OCI-LY7 (cell line): Measurements from ENCODE around the gene CCDC9. TPM values are rescaled to one million over a fixed set of nuclear protein-coding genes. Genes with fewer than 3 reads are reported as not detected.

ENCODE experiments used
- BruUV-seq: library from RNA; stranded (reverse); fragments of 400-500 nt; replicated peaks from 2 replicates; lab custom pipeline; 2021; lab: Mats Ljungman, UMichigan
- CTCF ChIA-PET: fragments of 300-600 bp; sonication (Branson Sonifier 250); formaldehyde crosslinking; loops from one replicate; lab custom pipeline; 2022; ENCODE audit warnings: antibody characterized with exemption; ENCODE audit not compliant: unreplicated experiment; lab: Charles Lee
- POLR2A ChIA-PET: fragments of 300-600 bp; sonication (Branson Sonifier 250); formaldehyde crosslinking; loops from one replicate; lab custom pipeline; 2022; ENCODE audit warnings: antibody characterized with exemption; lab: Charles Lee
- DNase-seq: peaks from one replicate; pipeline ENCODE4 v3.0.0-alpha.2; 2015; ENCODE audit warnings: low spot score
- H2AFZ ChIP-seq: fragments of 200-600 bp; sonication (generic), shearing (Covaris generic); 2 replicates; pipeline ENCODE4 v1.6.1; 2014; ENCODE audit warnings: mild to moderate bottlenecking, antibody characterized with exemption, low read length, moderate library complexity
- H3K27ac ChIP-seq: fragments of 200-600 bp; sonication (generic); 2 replicates; pipeline ENCODE4 v1.5.1; 2014; ENCODE audit warnings: mixed run types, low read depth, mild to moderate bottlenecking, moderate library complexity, low read length, inconsistent platforms; ENCODE audit not compliant: poor library complexity, severe bottlenecking
- H3K36me3 ChIP-seq: fragments of 200-600 bp; sonication (generic); 2 replicates; pipeline ENCODE4 v1.6.1; 2014; ENCODE audit warnings: mild to moderate bottlenecking, antibody characterized with exemption, low read length, moderate library complexity, mixed read lengths; ENCODE audit not compliant: insufficient read depth
- H3K4me1 ChIP-seq: fragments of 200-600 bp; sonication (generic); 2 replicates; pipeline ENCODE4 v1.5.1; 2014; ENCODE audit warnings: mild to moderate bottlenecking, low read length; ENCODE audit not compliant: insufficient read depth, poor library complexity, severe bottlenecking
- H3K4me2 ChIP-seq: fragments of 200-600 bp; sonication (generic); 2 replicates; pipeline ENCODE4 v1.6.1; 2014; ENCODE audit warnings: mild to moderate bottlenecking, low read length
- H3K4me3 ChIP-seq: fragments of 200-600 bp; sonication (generic); 2 replicates; pipeline ENCODE4 v1.5.1; 2014; ENCODE audit warnings: mild to moderate bottlenecking, low read depth, low read length; ENCODE audit not compliant: poor library complexity, severe bottlenecking
- H3K79me2 ChIP-seq: fragments of 200-600 bp; sonication (generic); 2 replicates; pipeline ENCODE4 v1.6.1; 2016; ENCODE audit warnings: low read depth, mild to moderate bottlenecking, low read length, moderate library complexity, mixed read lengths; ENCODE audit not compliant: insufficient read depth
- H3K9me2 ChIP-seq: fragments of 200-600 bp; sonication (generic); 2 replicates; pipeline ENCODE4 v1.6.1; 2016; ENCODE audit warnings: mild to moderate bottlenecking, low read length, mixed read lengths; ENCODE audit not compliant: insufficient read depth
- H3K9me3 ChIP-seq: fragments of 200-600 bp; sonication (generic); 2 replicates; pipeline ENCODE4 v1.6.1; 2014; ENCODE audit warnings: mild to moderate bottlenecking, mixed run types, low read length, mixed read lengths
- H4K20me1 ChIP-seq: fragments of 200-600 bp; sonication (generic); 2 replicates; pipeline ENCODE4 v1.6.1; 2014; ENCODE audit warnings: mild to moderate bottlenecking, antibody characterized with exemption, low read length, moderate library complexity, mixed read lengths; ENCODE audit not compliant: insufficient read depth
- EZH2phosphoT487 ChIP-seq: fragments of 200-600 bp; sonication (generic); IDR thresholded peaks from 2 replicates; pipeline ENCODE4 v1.6.1; 2018; ENCODE audit warnings: low read depth, borderline replicate concordance, mild to moderate bottlenecking, mixed run types, antibody characterized with exemption, low read length, moderate library complexity, mixed read lengths
- intact Hi-C: fragments of 100-400 bp; cut with micrococcal nuclease; formaldehyde crosslinking; loops from one replicate; pipeline ENCODE4 v1.10.0; 2022; ENCODE audit not compliant: unreplicated experiment
- total RNA-seq, 2 experiments: library from RNA; depleted of rRNA in 1 of 2; stranded (reverse); fragments of >200 nt in 1 of 2; shearing (Covaris generic) in 1 of 2; gene quantifications; 2 replicates each; pipeline ENCODE4 v1.2.3, GENCODE V29; 2014 to 2022
- TF ChIP-seq, protein P1 (sequence below): fragments of 200-600 bp; sonication (generic); conservative IDR thresholded peaks from 2 replicates; pipeline ENCODE4 v1.5.1; 2014; ENCODE audit warnings: mild to moderate bottlenecking, antibody characterized with exemption, low read length, moderate library complexity, mixed read lengths

Gene CCDC9
- total RNA-seq, 2 experiments from 2014 or later, result 7.9 to 19.7 TPM

DNA sequence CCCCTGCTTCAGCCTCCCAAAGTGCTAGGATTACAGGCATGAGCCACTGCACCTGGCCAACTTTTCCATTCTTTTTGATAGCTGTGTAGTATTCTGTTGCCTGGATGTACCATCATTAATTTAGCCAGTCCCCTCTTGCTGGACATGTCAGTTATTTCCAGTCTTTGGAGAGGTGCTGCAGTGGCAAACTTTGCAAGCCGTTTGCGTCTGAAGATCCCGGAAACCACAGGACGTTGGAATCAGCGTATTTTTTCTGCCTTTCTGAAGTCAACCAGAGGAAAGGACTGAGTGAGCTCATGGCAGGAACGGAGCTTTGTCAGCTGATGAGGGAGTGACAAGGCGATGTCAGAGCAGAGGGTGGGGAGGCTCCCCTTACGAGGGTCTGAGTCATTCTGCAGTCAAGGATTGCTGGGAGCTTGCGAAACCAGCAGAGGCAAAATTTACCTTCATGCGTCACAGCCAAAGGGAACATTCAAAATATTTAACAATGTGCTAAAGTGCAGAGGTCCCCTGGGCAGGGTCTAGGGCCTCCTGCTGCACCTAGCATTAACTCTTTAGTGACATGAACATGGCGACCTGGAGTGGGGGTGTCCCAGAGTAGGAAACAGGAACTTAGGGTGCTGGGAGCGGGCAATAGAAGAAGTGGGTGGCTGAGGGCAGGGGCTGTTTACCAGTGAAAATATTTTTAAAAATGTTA, 58.9 kb downstream of the CCDC9 start:
- intact Hi-C loops, result no loop called here
- H3K79me2 ChIP-seq, result no peaks in the 10 kb centered on the region
- no peak overlapping the region for H3K27ac ChIP-seq
- BruUV-seq, result no TSS peak
- no peak overlapping the region for H2AFZ ChIP-seq
- H4K20me1 ChIP-seq, result no peaks in the 10 kb centered on the region
- no peaks in the 10 kb centered on the region for H3K4me1 ChIP-seq
- POLR2A ChIA-PET, result interaction anchor here (0.6 kb wide), 1 partner anchor 114 kb away, joined by 4 read pairs; no protein-coding TSS in a partner anchor
- CTCF ChIA-PET, result no interaction called here
- no peak for TF ChIP-seq EZH2phosphoT487
- no peak overlapping the region for H3K4me3 ChIP-seq
- no peaks in the 10 kb centered on the region for H3K9me2 ChIP-seq
- no peaks in the 10 kb centered on the region for H3K36me3 ChIP-seq
- H3K9me3 ChIP-seq, result no peaks in the 10 kb centered on the region
- DNase-seq, result no peak
- no peak overlapping the region for H3K4me2 ChIP-seq

DNA sequence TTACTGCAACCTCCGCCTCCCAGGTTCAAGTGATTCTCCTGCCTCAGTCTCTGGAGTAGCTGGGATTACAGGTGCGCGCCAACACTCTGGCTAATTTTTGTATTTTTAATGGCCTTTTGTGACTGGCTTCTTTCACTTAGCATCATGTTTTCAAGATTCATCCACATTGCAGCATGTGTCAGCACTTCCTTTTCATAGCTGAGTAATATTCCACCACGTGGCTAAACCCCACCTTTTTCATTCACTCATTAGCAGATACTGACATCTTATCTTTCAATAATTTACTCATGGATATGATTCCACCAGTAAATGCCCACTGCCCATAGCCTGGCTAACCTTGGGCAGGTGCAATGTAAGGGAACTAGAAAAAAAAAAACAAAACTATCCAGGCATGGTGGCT, 60.2 kb downstream of the CCDC9 start:
- no peaks in the 10 kb centered on the region for H3K9me3 ChIP-seq
- DNase-seq, result no peak
- H3K4me1 ChIP-seq, result no peaks in the 10 kb centered on the region
- no peaks in the 10 kb centered on the region for H4K20me1 ChIP-seq
- ChIA-PET CTCF (interaction anchor here (0.6 kb wide), 1 partner anchor 20 kb away, joined by 5 read pairs; no protein-coding TSS in a partner anchor), POLR2A (interaction anchor here (0.7 kb wide), 1 partner anchor 252 kb away, joined by 3 read pairs; no protein-coding TSS in a partner anchor)
- no peaks in the 10 kb centered on the region for H3K9me2 ChIP-seq
- H3K79me2 ChIP-seq, result no peaks in the 10 kb centered on the region
- no peak overlapping the region for H2AFZ ChIP-seq
- no peak for TF ChIP-seq EZH2phosphoT487
- TF ChIP-seq, protein P1, sequence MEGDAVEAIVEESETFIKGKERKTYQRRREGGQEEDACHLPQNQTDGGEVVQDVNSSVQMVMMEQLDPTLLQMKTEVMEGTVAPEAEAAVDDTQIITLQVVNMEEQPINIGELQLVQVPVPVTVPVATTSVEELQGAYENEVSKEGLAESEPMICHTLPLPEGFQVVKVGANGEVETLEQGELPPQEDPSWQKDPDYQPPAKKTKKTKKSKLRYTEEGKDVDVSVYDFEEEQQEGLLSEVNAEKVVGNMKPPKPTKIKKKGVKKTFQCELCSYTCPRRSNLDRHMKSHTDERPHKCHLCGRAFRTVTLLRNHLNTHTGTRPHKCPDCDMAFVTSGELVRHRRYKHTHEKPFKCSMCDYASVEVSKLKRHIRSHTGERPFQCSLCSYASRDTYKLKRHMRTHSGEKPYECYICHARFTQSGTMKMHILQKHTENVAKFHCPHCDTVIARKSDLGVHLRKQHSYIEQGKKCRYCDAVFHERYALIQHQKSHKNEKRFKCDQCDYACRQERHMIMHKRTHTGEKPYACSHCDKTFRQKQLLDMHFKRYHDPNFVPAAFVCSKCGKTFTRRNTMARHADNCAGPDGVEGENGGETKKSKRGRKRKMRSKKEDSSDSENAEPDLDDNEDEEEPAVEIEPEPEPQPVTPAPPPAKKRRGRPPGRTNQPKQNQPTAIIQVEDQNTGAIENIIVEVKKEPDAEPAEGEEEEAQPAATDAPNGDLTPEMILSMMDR, result no peak
- H3K4me2 ChIP-seq, result no peak overlapping the region
- no peak overlapping the region for H3K27ac ChIP-seq
- H3K36me3 ChIP-seq, result no peaks in the 10 kb centered on the region
- no peak overlapping the region for H3K4me3 ChIP-seq
- intact Hi-C loops, result no loop called here
- no TSS peak for BruUV-seq

DNA sequence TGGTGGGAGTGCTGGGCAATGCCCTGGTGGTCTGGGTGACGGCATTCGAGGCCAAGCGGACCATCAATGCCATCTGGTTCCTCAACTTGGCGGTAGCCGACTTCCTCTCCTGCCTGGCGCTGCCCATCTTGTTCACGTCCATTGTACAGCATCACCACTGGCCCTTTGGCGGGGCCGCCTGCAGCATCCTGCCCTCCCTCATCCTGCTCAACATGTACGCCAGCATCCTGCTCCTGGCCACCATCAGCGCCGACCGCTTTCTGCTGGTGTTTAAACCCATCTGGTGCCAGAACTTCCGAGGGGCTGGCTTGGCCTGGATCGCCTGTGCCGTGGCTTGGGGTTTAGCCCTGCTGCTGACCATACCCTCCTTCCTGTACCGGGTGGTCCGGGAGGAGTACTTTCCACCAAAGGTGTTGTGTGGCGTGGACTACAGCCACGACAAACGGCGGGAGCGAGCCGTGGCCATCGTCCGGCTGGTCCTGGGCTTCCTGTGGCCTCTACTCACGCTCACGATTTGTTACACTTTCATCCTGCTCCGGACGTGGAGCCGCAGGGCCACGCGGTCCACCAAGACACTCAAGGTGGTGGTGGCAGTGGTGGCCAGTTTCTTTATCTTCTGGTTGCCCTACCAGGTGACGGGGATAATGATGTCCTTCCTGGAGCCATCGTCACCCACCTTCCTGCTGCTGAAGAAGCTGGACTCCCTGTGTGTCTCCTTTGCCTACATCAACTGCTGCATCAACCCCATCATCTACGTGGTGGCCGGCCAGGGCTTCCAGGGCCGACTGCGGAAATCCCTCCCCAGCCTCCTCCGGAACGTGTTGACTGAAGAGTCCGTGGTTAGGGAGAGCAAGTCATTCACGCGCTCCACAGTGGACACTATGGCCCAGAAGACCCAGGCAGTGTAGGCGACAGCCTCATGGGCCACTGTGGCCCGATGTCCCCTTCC, 63.9 kb downstream of the CCDC9 start:
- Histone ChIP-seq H3K9me2 (no peaks in the 10 kb centered on the region), H4K20me1 (no peaks in the 10 kb centered on the region), H3K4me1 (no peaks in the 10 kb centered on the region), H3K27ac (no peak overlapping the region), H3K9me3 (no peaks in the 10 kb centered on the region), H3K4me3 (no peak overlapping the region), H2AFZ (no peak overlapping the region), H3K79me2 (no peaks in the 10 kb centered on the region), H3K4me2 (no peak overlapping the region), H3K36me3 (no peaks in the 10 kb centered on the region)
- no TSS peak for BruUV-seq
- ChIA-PET POLR2A (no interaction called here), CTCF (no interaction called here)
- TF ChIP-seq, protein P1, result no peak
- no peak for TF ChIP-seq EZH2phosphoT487
- intact Hi-C loops, result no loop called here
- no peak for DNase-seq
